ENCODE measurements around the gene PLCL2.

PLCL2 gene

DNA sequence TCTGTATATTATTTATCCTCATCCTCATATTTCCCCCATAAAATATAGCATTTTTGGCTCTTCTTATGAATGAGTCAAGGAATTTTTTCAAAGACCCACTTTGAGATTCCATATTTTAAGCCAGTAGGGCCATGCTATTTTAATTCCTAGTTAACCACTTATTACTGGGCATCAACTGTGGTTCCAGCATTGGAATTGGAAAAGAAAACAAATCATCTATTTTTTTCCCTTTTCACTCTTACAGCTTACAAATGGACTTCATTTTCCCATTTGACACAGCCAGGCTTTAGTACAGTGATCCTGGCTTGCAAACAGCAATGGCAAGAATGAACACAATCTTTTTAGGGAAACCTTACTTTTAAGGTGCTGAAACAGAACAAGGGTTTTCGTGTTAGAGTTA, 19.4 kb upstream of the PLCL2 start:
- Histone ChIP-seq H3K9ac (ENCODE audit: low read depth, low read length) (no peak overlapping the region), H3K9me3 (ENCODE audit: insufficient read depth, low read length, severe bottlenecking) (no peaks in the 10 kb centered on the region), H3K27ac (ENCODE audit: low read length) (no peak overlapping the region), H2AFZ (ENCODE audit: low read depth, low read length) (no peak overlapping the region), H3K36me3 (ENCODE audit: insufficient read depth, low read length) (no peaks in the 10 kb centered on the region), H3K4me1 (ENCODE audit: insufficient read depth, low read length) (peaks cover 7% of the 10 kb centered on the region; the same call in 1 of the 2 replicates), H3K4me2 (ENCODE audit: insufficient read depth, low read length) (no peak overlapping the region), H3K27me3 (ENCODE audit: insufficient read depth, low read length, poor library complexity) (no peaks in the 10 kb centered on the region), H3K4me3 (ENCODE audit: low read depth in 1 of 2, low read length in 2 of 2) (no peak overlapping the region), H4K20me1 (ENCODE audit: insufficient read depth, low read length) (no peaks in the 10 kb centered on the region), H3K79me2 (ENCODE audit: insufficient read depth, low read length) (no peaks in the 10 kb centered on the region)
- TF ChIP-seq, protein P1, sequence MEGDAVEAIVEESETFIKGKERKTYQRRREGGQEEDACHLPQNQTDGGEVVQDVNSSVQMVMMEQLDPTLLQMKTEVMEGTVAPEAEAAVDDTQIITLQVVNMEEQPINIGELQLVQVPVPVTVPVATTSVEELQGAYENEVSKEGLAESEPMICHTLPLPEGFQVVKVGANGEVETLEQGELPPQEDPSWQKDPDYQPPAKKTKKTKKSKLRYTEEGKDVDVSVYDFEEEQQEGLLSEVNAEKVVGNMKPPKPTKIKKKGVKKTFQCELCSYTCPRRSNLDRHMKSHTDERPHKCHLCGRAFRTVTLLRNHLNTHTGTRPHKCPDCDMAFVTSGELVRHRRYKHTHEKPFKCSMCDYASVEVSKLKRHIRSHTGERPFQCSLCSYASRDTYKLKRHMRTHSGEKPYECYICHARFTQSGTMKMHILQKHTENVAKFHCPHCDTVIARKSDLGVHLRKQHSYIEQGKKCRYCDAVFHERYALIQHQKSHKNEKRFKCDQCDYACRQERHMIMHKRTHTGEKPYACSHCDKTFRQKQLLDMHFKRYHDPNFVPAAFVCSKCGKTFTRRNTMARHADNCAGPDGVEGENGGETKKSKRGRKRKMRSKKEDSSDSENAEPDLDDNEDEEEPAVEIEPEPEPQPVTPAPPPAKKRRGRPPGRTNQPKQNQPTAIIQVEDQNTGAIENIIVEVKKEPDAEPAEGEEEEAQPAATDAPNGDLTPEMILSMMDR (IDR thresholded peaks at IDR 0.05; ENCODE audit: borderline replicate concordance, extremely low read depth, low read length, poor library complexity, severe bottlenecking): no peak
- no peak for TF ChIP-seq EZH2 (IDR thresholded peaks at IDR 0.05; ENCODE audit: borderline replicate concordance, low read depth, low read length, severe bottlenecking)
- ATAC-seq (ENCODE audit: insufficient read depth, low read depth) (no peak), DNase-seq (no peak)

DNA sequence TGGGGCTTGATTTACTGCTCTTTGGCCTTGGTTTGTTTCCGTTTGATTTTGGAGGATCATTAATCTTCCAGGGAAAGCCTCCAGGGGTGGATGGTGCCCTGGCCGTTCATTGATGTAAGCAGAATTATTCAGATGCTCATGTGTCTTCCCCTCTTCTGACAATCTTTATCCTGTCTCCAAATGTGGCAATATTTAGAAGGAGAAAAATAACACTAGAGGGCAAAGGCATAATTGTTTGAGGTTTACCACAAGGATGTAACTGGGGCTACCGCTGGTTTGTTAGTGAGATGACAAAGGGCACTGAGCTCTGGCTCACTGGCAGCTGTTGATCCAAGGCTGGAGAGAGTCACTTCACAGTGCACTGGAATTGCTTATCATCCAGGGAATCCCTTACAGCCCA, 18.2 kb upstream of the PLCL2 start:
- Histone ChIP-seq H3K79me2 (ENCODE audit: insufficient read depth, low read length) (no peaks in the 10 kb centered on the region), H3K36me3 (ENCODE audit: insufficient read depth, low read length) (no peaks in the 10 kb centered on the region), H3K9ac (ENCODE audit: low read depth, low read length) (no peak overlapping the region), H4K20me1 (ENCODE audit: insufficient read depth, low read length) (no peaks in the 10 kb centered on the region), H2AFZ (ENCODE audit: low read depth, low read length) (no peak overlapping the region), H3K27me3 (ENCODE audit: insufficient read depth, low read length, poor library complexity) (no peaks in the 10 kb centered on the region), H3K4me3 (ENCODE audit: low read depth in 1 of 2, low read length in 2 of 2) (no peak overlapping the region), H3K9me3 (ENCODE audit: insufficient read depth, low read length, severe bottlenecking) (no peaks in the 10 kb centered on the region), H3K4me1 (ENCODE audit: insufficient read depth, low read length) (peaks cover 7% of the 10 kb centered on the region; the same call in 1 of the 2 replicates), H3K27ac (ENCODE audit: low read length) (no peak overlapping the region), H3K4me2 (ENCODE audit: insufficient read depth, low read length) (no peak overlapping the region)
- TF ChIP-seq EZH2 (IDR thresholded peaks at IDR 0.05; ENCODE audit: borderline replicate concordance, low read depth, low read length, severe bottlenecking): no peak
- TF ChIP-seq, protein P1 (IDR thresholded peaks at IDR 0.05; ENCODE audit: borderline replicate concordance, extremely low read depth, low read length, poor library complexity, severe bottlenecking): no peak
- ATAC-seq (ENCODE audit: insufficient read depth, low read depth): peak; percentile 98
- DNase-seq: peak; percentile 46

DNA sequence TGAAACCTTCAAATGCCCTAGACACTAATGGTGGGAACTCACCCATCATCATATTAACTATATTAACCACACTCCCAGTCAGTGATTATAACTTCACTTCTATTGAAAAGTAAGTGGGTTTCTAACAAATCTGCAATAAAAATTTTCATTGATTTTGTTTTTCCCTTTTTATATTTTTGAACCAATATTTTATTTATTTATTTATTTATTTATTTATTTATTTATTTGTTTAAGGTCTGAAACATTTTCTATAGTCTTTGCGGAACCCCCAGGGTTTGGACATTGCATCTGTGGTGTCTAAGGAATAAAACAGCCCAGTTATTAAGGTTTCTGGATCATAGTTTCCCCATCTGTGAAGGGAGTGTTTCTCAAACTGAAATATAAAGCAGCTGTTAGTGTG, 16.2 kb upstream of the PLCL2 start:
- DNase-seq: no peak
- Histone ChIP-seq H3K4me1 (ENCODE audit: insufficient read depth, low read length) (peaks cover 7% of the 10 kb centered on the region; the same call in 1 of the 2 replicates), H3K4me3 (ENCODE audit: low read depth in 1 of 2, low read length in 2 of 2) (no peak overlapping the region)

More for the DNA sequence above, 16.2 kb upstream of the PLCL2 start:
- H3K27ac ChIP-seq (ENCODE audit: low read length): no peak overlapping the region
- H3K4me2 ChIP-seq (ENCODE audit: insufficient read depth, low read length): no peak overlapping the region
- no peaks in the 10 kb centered on the region for H3K9me3 ChIP-seq (ENCODE audit: insufficient read depth, low read length, severe bottlenecking)
- TF ChIP-seq, protein P1 (IDR thresholded peaks at IDR 0.05; ENCODE audit: borderline replicate concordance, extremely low read depth, low read length, poor library complexity, severe bottlenecking): no peak
- TF ChIP-seq EZH2 (IDR thresholded peaks at IDR 0.05; ENCODE audit: borderline replicate concordance, low read depth, low read length, severe bottlenecking): no peak
- no peaks in the 10 kb centered on the region for H4K20me1 ChIP-seq (ENCODE audit: insufficient read depth, low read length)
- no peak overlapping the region for H2AFZ ChIP-seq (ENCODE audit: low read depth, low read length)
- no peak overlapping the region for H3K9ac ChIP-seq (ENCODE audit: low read depth, low read length)
- H3K27me3 ChIP-seq (ENCODE audit: insufficient read depth, low read length, poor library complexity): no peaks in the 10 kb centered on the region
- ATAC-seq (ENCODE audit: insufficient read depth, low read depth): no peak
- no peaks in the 10 kb centered on the region for H3K36me3 ChIP-seq (ENCODE audit: insufficient read depth, low read length)
- no peaks in the 10 kb centered on the region for H3K79me2 ChIP-seq (ENCODE audit: insufficient read depth, low read length)

Data from DND-41 (cell line).